Activated CD8-positive, alpha-beta T cell treated with anti-CD3 and anti-CD28 coated beads for 36 hours (primary cell): ENCODE measurements around the gene DLGAP1. TPM values are rescaled to one million over a fixed set of nuclear protein-coding genes. Genes with fewer than 3 reads are reported as not detected.

Experiments
- ATAC-seq: fragments of 200-7000 bp; cut with Tn5 transposase; one replicate; pipeline ENCODE4 v1.10.0; 2021; ENCODE audit warnings: mild to moderate bottlenecking, moderate library complexity
- CTCF ChIA-PET: fragments of 350-600 bp; sonication (Branson Sonifier 250); formaldehyde crosslinking; loops from one replicate; lab custom pipeline; 2021; ENCODE audit warnings: antibody characterized with exemption; lab: Charles Lee
- POLR2A ChIA-PET: fragments of 350-600 bp; sonication (Branson Sonifier 250); formaldehyde crosslinking; loops from one replicate; lab custom pipeline; 2021; ENCODE audit warnings: antibody characterized with exemption; lab: Charles Lee
- DNase-seq: peaks from one replicate; pipeline ENCODE4 v3.0.0-alpha.2; 2020
- H3K27ac Mint-ChIP-seq: one replicate; pipeline ENCODE4 v1.8.0; 2021; ENCODE audit warnings: mild to moderate bottlenecking, mixed read lengths
- H3K27me3 Mint-ChIP-seq: one replicate; pipeline ENCODE4 v1.8.0; 2021; ENCODE audit warnings: mixed read lengths
- H3K36me3 Mint-ChIP-seq: one replicate; pipeline ENCODE4 v1.8.0; 2021; ENCODE audit warnings: low read depth, mixed read lengths
- H3K4me1 Mint-ChIP-seq: one replicate; pipeline ENCODE4 v1.8.0; 2021; ENCODE audit warnings: low read depth, mixed read lengths
- H3K4me3 Mint-ChIP-seq: one replicate; pipeline ENCODE4 v1.8.0; 2021; ENCODE audit warnings: mild to moderate bottlenecking, moderate library complexity, mixed read lengths
- H3K9me3 Mint-ChIP-seq: one replicate; pipeline ENCODE4 v1.8.0; 2021; ENCODE audit warnings: mixed read lengths
- intact Hi-C: fragments of 100-400 bp; cut with micrococcal nuclease; formaldehyde crosslinking; loops from one replicate; pipeline ENCODE4 v1.10.0; 2022
- total RNA-seq, 2 experiments: library from RNA; stranded (reverse); gene quantifications; one replicate each; pipeline ENCODE4 v1.2.3, GENCODE V29; 2021
- TF ChIP-seq, protein P1 (sequence below): fragments of 200-600 bp; IDR thresholded peaks from one replicate; pipeline ENCODE4 v1.8.0; 2022; ENCODE audit warnings: antibody characterized with exemption, mild to moderate bottlenecking

The DLGAP1 gene
- total RNA-seq, 2 experiments from 2014 or later: not detected

DNA sequence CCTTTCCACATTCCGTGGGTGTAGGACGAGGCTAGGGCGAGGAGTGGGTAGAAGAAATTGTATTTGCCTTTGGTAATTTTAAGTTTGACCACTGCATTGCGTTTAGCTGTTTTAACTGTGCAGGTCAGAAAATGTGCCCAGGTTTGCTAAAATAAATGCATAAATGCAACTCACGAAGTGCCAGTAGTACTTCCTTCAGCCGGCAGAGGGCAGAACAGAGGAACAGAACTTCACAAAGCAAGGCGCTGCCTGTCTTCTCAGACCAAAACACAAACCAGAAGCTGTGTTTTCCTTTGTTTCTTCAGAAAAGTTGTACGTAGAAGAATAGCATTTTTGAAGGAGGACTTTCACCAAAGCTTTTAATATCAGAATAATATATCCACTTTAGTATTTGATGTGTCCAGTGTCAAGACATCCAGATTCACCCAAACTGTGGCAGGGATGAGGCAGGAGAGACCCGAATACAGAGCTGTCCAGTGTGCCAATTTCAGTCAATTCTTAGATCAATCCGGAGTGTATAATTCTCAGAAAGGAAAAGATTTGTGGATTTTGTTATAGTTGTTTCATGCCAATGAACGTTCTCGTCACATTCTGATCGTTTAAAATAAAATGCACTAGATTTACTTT, 348.6 kb downstream of the DLGAP1 start:
- ATAC-seq (peak; percentile 64), DNase-seq (peak; percentile 80)
- no peaks in the 10 kb centered on the region for H3K27me3 Mint-ChIP-seq
- ChIA-PET POLR2A (interaction anchor here (0.7 kb wide), 1 partner anchor 1599 kb away, joined by 3 read pairs; no protein-coding TSS in a partner anchor), CTCF (interaction anchor here (0.6 to 3.0 kb wide), 22 partner anchors 9 to 964 kb away, joined by 3 to 49 read pairs (median 3); no protein-coding TSS in a partner anchor)
- no peaks in the 10 kb centered on the region for H3K4me1 Mint-ChIP-seq
- no peaks in the 10 kb centered on the region for H3K9me3 Mint-ChIP-seq
- H3K4me3 Mint-ChIP-seq: no peak overlapping the region
- H3K36me3 Mint-ChIP-seq: no peaks in the 10 kb centered on the region
- TF ChIP-seq, protein P1, sequence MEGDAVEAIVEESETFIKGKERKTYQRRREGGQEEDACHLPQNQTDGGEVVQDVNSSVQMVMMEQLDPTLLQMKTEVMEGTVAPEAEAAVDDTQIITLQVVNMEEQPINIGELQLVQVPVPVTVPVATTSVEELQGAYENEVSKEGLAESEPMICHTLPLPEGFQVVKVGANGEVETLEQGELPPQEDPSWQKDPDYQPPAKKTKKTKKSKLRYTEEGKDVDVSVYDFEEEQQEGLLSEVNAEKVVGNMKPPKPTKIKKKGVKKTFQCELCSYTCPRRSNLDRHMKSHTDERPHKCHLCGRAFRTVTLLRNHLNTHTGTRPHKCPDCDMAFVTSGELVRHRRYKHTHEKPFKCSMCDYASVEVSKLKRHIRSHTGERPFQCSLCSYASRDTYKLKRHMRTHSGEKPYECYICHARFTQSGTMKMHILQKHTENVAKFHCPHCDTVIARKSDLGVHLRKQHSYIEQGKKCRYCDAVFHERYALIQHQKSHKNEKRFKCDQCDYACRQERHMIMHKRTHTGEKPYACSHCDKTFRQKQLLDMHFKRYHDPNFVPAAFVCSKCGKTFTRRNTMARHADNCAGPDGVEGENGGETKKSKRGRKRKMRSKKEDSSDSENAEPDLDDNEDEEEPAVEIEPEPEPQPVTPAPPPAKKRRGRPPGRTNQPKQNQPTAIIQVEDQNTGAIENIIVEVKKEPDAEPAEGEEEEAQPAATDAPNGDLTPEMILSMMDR: peak; percentile 87
- no peak overlapping the region for H3K27ac Mint-ChIP-seq
- intact Hi-C loops: no loop called here

DNA sequence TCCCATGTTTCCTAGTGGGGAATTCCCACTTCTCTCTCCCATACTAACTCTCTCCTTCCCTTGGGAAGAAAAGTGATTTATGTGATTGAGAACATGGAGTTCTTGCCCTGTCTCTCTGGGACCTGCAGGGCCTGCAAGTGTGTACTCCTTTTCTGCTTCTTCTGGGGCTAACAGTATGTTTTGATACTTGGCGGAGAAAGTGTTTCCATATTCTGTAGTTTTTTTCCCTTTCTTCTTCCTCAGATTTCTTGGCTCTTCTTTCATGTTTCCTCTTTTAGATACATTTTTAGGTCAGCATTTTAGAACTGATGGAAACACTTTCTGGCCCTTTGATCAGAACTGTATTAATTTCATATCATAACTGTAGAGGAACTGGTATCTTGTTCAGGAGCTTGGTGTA, 352.2 kb downstream of the DLGAP1 start:
- no peak for DNase-seq
- H3K27ac Mint-ChIP-seq: no peak overlapping the region
- ATAC-seq: no peak
- ChIA-PET POLR2A (no interaction called here), CTCF (no interaction called here)
- H3K9me3 Mint-ChIP-seq: no peaks in the 10 kb centered on the region
- intact Hi-C loops: no loop called here
- H3K4me1 Mint-ChIP-seq: no peaks in the 10 kb centered on the region
- H3K36me3 Mint-ChIP-seq: no peaks in the 10 kb centered on the region
- H3K27me3 Mint-ChIP-seq: no peaks in the 10 kb centered on the region
- no peak overlapping the region for H3K4me3 Mint-ChIP-seq
- TF ChIP-seq, protein P1: no peak

DNA sequence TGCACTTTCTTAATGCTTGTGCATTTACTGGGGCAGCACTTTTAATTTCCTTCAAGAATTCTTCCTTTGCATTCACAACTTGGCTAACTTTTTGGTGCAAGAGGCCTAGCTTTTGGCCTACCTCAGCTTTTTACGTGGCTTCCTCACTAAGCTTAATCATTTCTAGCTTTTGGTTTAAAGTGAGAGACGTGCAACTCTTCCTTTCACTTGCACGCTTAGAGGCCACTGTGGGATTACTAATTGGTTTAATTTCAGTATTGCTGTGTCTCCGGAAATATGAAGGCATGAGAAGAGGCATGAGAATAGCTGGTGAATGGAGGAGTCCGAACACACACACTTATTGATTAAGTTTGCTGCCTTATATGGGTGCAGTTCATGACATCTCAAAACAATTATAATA, 354.1 kb downstream of the DLGAP1 start:
- Mint-ChIP-seq H3K9me3 (no peaks in the 10 kb centered on the region), H3K27me3 (peaks cover 3% of the 10 kb centered on the region), H3K36me3 (no peaks in the 10 kb centered on the region), H3K27ac (no peak overlapping the region), H3K4me3 (no peak overlapping the region), H3K4me1 (no peaks in the 10 kb centered on the region)
- CTCF ChIA-PET: no interaction called here
- DNase-seq (no peak), ATAC-seq (peak; percentile 13)
- TF ChIP-seq, protein P1: no peak
- POLR2A ChIA-PET: no interaction called here
- intact Hi-C loops: no loop called here

DNA sequence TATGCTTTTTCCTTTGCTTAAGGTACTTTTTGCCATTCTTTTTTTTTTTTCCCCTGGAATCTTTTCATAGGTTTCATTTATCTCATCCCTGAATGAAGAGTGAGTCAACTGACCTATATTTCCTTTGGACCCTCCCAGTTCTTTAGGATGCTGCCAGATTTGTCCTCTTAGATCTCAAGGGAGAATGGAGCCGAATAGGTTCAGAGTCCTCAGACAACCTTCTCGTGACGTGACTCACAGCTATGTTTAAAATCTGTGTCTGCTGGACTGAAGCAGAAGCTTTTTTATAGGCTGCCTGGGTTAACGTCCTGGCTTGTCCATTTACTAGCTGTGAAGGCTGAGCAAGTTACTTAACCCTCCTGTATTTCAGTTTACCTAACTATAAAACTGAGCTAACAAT, 358.6 kb downstream of the DLGAP1 start:
- Mint-ChIP-seq H3K9me3 (no peaks in the 10 kb centered on the region), H3K27me3 (peaks cover 5% of the 10 kb centered on the region), H3K4me3 (no peak overlapping the region), H3K36me3 (no peaks in the 10 kb centered on the region), H3K4me1 (no peaks in the 10 kb centered on the region), H3K27ac (no peak overlapping the region)
- TF ChIP-seq, protein P1: no peak
- POLR2A ChIA-PET: no interaction called here
- ATAC-seq (no peak), DNase-seq (no peak)
- CTCF ChIA-PET: interaction anchor here (3.5 kb wide), 1 partner anchor 10 kb away, joined by 19 read pairs; no protein-coding TSS in a partner anchor
- intact Hi-C loops: no loop called here

DNA sequence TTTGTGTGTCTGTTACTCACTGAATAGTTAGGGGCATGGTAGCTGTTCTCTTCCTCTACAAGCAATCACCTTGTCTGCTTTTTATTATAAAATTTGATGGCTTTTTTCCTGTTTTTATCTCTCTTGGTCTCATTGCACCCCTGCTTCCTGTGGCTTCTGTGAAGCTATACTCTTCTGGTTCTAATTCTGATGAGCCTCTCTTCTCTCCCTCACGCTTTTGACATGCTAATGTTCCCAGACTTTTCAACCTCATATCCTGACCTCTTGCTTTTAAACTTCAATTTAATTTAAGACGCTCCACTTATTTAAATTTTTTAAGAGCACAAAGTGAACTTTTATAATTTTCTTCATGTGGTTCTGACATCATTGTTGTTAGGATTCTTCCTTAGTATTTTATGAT, 361.4 kb downstream of the DLGAP1 start:
- Mint-ChIP-seq H3K36me3 (no peaks in the 10 kb centered on the region), H3K27me3 (peaks cover 5% of the 10 kb centered on the region), H3K27ac (no peak overlapping the region), H3K4me1 (no peaks in the 10 kb centered on the region), H3K4me3 (no peak overlapping the region), H3K9me3 (peaks cover 5% of the 10 kb centered on the region)
- intact Hi-C loops: no loop called here
- ChIA-PET POLR2A (no interaction called here), CTCF (interaction anchor here (1.6 kb wide), 1 partner anchor 13 kb away, joined by 8 read pairs; no protein-coding TSS in a partner anchor)
- TF ChIP-seq, protein P1: no peak
- ATAC-seq: no peak
- DNase-seq: no peak
